CD4-positive, alpha-beta T cell treated with Interleukin-15 for 4 hours (primary cell): ENCODE results near the gene PLEKHA7.
A peak's percentile ranks its signal among the peaks of the same experiment; 100 is the strongest.
"Not testable (repeated sequence)": the region's sequence is repeated elsewhere in the genome, so short reads cannot be mapped to it uniquely, and the experiment has no call there.

Experiments
- DNase-seq: peaks from one replicate; pipeline ENCODE4 v3.0.0-alpha.2; 2020; ENCODE audit warnings: low spot score

The PLEKHA7 gene, protein sequence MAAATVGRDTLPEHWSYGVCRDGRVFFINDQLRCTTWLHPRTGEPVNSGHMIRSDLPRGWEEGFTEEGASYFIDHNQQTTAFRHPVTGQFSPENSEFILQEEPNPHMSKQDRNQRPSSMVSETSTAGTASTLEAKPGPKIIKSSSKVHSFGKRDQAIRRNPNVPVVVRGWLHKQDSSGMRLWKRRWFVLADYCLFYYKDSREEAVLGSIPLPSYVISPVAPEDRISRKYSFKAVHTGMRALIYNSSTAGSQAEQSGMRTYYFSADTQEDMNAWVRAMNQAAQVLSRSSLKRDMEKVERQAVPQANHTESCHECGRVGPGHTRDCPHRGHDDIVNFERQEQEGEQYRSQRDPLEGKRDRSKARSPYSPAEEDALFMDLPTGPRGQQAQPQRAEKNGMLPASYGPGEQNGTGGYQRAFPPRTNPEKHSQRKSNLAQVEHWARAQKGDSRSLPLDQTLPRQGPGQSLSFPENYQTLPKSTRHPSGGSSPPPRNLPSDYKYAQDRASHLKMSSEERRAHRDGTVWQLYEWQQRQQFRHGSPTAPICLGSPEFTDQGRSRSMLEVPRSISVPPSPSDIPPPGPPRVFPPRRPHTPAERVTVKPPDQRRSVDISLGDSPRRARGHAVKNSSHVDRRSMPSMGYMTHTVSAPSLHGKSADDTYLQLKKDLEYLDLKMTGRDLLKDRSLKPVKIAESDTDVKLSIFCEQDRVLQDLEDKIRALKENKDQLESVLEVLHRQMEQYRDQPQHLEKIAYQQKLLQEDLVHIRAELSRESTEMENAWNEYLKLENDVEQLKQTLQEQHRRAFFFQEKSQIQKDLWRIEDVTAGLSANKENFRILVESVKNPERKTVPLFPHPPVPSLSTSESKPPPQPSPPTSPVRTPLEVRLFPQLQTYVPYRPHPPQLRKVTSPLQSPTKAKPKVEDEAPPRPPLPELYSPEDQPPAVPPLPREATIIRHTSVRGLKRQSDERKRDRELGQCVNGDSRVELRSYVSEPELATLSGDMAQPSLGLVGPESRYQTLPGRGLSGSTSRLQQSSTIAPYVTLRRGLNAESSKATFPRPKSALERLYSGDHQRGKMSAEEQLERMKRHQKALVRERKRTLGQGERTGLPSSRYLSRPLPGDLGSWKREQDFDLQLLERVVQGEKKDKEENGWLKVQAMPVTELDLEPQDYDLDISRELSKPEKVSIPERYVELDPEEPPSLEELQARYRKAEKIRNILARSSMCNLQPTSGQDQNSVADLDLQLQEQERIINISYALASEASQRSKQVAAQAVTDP

DNA sequence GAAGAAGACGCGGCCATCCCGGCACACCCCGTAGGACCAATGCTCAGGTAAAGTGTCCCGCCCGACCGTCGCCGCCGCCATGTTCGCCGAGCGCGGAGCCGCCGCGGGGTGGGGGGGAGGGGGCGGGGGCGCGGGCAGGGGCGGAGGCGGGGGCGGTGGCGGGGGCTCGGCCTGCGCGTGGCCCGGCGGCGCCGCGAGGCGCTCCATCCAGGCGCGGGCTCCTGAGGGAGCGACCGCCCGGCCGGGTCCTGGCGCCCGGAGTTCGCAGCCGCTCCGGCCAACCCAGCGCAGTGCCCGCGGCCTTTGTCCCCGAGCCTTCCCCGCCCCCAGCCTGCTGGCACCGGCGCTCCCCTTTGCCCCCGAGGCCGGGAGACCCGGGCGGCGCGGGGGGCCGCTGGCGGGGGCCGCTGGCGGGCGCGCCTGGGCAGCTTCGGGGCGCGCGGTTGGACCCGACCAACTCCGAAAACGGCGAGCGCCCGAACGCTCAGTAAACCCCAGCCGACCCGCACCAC lies at the start of gene PLEKHA7:
Gene PLEKHA7 (minus strand): TSS at position 94 of the 512 bp plus-strand sequence. CDS start 13 bp downstream, at position 81.
- no peak for DNase-seq

DNA sequence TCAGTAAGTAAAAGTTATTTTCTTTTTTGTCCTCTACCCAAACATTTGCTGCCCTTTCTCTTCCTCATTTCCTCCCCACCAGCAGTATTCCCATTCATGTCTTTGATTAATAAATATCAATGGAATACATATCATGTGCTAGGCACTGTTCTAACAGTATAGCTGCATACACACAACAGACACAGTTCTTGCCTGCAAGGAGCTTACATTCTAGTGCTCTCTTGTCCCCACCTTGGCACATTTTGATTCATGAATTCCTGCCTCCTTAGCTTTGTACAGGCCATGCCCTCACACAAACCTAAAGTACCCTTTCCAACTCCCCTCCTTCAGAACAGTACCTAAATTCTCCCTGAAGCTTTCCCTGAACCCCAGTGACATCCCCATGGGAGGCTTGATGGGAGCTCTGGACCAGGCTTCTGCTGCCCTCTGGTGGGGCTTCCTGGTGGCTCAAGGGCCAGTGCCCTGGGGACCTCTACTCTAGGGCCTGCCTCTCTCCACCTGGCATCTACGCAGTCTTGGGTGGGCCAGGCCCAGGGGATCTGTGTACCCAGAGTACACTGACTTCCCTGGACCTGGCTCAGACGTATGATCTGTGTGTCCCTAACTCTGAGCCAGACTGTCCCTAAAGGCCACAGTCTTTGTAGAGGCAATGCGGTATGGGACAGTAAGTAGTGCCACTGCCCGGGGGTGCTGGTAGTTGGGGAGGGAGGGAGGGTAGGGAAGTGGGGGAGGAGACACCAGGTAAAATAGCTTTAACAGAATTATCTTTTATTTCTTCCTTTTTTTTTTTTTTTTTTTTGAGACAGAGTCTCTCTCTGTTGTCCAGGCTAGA lies 49.2 kb upstream of the PLEKHA7 start:
- peak; percentile 25 for DNase-seq

DNA sequence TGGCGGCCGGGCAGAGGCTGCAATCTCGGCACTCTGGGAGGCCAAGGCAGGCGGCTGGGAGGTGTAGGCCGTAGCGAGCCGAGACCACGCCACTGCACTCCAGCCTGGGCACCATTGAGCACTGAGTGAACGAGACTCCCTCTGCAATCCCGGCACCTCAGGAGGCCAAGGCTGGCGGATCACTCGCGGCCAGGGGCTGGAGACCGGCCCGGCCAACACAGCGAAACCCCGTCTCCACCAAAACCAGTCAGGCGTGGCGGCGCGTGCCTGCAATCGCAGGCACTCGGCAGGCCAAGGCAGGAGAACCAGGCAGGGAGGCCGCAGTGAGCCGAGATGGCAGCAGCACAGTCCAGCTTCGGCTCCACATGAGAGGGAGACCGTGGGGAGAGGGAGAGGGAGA lies 36.9 kb upstream of the PLEKHA7 start:
- DNase-seq, result not testable (repeated sequence)

DNA sequence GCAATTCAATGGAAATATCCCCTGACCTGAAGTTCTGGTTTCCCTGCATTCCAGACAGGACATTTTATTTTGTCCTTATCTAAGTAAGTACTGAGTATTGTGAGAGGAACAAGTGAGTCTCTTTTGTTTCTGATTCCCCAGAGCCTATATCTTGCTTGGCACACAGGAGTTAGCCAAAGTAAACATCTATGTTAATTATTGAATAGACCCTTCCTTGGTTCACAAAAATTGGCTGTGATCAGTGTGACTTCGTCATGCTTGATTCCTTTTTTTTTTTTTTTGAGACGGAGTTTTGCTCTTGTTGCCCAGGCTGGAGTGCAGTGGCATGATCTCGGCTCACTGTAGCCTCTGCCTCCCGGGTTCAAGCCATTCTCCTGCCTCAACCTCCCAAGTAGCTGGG lies 34.3 kb upstream of the PLEKHA7 start:
- DNase-seq, result not testable (repeated sequence)

DNA sequence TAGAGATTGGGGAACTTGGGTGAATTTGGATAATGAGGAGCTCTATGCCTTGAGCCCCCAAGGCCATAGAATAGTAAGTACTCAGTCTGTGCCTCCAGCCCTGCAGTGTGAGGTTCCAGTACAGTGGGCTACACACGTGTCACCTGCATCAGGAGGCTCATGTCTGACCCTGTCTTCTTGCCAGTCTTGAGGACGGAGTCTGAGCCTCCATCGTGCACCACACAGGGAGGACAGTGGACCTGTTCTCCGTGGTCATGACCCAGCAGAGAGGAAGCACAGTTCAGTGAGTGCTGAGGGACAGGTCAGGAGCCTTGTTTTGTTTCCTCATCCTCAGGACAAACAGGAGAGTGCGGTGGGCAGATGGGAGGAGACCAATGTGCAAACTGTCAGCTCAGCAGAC lies 32.5 kb upstream of the PLEKHA7 start:
- DNase-seq, result no peak

DNA sequence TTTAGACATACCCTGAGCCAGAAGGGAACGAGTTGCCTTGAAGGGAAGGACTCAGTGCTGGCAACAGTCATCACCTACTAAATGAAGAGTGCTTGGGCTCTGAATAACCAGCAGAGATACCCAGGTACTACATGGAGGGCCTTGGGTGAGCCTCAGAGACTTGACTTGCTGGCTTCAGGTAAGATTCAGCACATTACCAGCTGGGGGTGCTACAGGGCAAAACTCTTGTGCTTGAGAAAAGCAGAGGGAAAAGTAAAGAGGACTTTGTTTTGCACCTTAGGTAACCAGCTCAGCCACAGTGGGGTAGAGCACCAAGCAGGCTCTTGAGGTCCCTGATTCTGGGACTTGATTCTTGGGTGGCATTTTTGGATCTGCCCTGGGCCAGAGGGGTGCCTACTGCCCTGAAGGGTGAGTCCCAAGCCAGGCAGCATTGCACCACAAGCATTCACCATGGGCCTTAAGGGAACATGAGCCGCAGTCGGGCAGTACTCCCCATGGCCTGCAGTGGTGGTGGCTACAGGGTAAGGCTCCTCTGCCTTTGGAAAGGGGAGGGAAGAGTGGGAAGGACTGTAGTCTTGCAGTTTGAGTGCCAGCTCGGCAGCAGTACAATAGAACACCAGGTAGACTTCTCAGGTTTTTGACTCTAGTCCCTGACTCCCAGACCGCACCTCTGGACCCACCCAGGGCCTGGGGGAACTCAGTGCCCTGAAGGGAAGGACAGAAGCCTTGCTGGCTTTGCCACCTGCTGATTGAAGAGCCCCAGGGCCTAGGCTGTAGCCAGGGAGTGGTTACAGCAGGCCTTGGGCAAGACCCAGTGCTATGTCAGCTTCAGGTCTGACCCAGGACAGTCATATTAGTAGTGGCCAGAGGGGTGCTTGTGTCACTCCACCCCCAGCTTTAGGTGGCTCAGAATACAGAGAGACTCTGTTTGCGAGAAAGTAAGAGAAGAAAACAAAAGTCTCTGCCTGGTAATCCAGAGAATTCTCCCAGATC lies 22.7 kb upstream of the PLEKHA7 start:
- no peak for DNase-seq

DNA sequence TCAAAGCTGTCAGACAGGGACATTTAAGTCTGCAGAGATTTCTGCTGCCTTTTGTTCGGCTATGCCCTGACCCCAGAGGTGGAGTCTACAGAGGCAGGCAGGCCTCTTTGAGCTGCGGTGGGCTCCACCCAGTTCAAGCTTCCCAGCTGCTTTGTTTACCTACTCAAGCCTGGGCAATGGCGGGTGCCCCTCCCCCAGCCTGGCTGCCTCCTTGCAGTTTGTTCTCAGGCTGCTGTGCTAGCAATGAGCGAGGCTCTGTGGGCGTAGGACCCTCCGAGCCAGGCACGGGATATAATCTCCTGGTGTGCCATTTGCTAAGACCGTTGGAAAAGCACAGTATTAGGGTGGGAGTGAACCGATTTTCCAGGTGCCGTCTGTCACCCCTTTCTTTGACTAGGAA lies 19.8 kb upstream of the PLEKHA7 start:
- not testable (repeated sequence) for DNase-seq

DNA sequence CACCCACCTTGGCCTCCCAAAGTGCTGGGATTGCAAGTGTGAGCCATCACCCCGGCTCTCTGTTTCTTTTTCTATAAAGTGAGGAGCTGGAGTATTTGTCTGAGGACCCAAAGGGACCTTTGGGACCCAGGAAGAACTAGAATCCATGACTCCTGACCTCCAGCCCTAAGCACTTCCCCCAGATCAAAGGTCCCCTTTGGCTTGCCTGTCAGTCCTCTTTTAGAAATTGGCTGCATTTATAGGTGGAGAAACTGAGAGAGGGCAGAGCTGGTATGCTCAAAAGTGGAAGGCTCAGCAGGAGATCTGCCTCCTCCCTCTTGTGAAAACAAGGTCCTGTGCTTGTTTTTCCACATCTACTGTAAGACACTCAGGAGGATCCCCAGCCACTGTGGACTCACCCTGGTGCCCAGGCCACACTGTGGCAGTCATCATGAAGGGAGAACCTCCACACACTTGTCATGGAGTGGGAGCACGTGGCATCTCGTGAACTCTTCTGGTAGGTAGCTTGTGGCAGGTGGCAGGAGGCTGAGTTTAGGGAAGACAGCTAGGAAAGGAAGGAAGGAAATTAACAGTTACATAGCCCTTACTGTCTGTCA lies 12.4 kb upstream of the PLEKHA7 start:
- no peak for DNase-seq

DNA sequence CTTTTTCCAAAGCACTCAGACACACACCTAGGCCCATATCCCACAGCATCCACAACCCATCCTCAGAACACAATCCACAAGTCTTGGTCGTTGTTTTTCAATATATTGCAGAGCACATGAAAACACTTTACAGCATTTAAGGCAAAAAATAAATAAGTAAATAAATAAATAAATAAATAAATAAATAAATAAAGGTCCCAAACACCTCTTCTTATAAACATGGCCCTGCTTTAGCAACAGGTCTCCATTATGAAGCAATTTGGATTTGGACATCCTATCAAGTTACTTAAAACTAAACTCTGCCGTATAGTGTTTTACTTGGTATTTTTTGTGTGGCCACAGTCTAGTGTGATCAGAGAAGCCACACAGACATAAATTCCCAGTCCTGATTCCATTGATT lies 10.7 kb upstream of the PLEKHA7 start:
- no peak for DNase-seq

DNA sequence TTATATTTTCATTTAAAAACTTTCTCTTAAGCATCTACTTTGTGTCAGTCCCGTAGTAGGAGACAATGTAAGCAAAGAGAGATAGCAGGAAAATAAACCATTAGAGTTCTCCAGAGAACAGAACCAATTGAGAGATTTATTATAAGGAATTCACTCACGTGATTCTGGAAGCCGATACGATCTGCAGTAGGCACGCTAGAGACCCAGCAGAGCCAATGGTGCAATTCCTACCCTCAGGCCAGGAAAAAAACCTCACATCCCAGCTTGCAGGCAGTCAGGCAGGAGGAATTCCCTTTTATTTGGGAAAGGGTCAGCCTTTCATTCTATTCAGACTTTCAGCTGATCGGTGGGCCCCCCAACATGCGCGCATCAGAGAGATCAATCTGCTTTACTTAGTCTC lies 7.3 kb upstream of the PLEKHA7 start:
- DNase-seq, result no peak

DNA sequence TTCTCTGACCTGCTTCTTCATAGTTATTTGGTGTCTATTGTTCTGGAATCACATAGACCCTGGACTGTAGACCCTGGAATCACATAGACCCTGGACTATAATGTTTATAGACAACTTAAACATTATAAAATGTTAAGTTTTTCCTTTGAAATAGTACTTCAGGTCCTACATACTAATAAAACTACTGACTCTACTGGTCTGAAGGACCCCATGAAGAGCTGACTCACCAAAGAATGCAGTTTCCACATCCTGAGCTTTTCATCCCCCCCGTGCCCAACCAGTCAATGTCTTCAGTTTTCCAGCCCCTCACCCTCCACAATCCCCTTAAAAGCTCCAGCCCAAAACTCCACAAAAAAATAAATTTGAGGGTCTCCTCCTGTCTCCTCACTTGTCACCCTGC lies 6.6 kb upstream of the PLEKHA7 start:
- no peak for DNase-seq

DNA sequence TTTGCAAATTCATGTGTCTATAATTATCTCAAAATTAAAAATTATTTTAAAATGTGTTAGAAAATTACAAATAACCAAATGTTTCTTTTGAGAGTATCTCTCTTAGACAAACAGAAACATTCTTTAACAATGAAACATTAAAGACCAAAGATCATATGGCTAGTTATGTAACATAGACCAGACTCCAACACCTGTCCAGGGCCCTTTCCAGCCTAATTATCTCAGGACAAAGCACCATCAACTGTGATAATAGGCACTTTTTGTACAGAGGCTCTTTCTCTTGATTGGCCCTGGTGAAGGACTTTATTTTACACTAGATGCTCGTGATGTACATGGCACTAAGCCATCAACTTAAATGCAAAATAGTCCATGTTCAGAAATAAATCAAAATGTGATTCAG lies 5.0 kb upstream of the PLEKHA7 start:
- DNase-seq, result no peak

DNA sequence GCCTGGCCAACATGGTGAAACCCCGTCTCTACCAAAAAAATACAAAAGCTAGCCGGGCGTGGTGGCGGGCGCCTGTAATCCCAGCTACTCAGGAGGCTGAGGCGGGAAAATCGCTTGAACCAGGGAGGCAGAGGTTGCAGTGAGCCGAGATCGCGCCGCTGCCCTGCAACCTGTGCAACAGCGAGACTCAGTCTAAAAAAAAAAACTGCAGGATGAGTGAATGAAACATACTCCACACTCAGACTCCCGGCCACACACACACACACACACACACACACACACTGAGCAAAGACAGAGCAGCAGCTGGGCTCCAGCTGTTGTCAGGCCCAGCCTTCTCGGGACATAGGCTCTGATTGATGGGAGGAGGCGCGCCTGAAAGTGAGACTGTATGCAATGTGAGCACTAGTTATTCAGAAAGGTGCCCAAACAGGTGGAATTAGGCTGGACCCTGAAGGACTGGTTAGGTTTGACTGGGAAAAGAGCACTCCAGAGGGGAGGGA lies 1.5 kb upstream of the PLEKHA7 start:
- no peak for DNase-seq

DNA sequence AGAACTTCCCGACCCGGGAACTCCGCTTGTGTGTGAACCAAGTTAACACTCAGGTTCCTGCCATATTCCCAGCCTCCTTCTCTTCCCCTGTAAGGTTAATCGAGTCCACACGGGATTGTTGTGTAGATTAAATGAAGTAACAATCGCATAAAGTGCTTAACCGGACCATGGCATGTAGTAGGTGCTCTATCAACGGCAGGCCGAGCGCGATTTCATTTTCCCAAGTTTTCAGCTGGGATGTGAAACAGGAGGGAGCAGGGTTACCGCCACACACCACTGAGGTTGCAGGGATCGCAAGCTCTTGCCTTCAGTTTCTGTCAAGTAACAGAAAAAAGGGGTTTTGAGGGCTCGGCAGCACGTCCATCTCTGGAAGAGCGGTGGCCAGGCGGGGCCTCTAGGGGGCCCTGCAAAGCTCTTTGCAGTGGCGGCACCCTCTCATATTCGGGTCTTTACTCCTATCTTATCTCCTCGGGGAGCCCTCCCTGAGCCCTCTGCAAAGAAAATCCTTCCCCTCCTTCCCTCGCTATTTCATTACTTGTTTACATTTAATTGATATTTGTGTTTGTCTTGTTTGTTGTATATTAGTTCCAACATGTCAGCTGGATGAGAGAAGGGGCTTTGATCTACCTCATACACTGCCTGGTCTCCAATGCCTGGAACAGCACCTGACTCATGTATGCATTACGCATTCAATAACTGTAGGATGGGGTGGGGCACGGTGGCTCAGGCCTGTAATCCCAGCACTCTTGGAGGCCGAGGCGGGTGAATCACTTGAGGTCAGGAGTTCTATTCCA lies 816 bp upstream of the PLEKHA7 start:
- DNase-seq, result peak; percentile 10

DNA sequence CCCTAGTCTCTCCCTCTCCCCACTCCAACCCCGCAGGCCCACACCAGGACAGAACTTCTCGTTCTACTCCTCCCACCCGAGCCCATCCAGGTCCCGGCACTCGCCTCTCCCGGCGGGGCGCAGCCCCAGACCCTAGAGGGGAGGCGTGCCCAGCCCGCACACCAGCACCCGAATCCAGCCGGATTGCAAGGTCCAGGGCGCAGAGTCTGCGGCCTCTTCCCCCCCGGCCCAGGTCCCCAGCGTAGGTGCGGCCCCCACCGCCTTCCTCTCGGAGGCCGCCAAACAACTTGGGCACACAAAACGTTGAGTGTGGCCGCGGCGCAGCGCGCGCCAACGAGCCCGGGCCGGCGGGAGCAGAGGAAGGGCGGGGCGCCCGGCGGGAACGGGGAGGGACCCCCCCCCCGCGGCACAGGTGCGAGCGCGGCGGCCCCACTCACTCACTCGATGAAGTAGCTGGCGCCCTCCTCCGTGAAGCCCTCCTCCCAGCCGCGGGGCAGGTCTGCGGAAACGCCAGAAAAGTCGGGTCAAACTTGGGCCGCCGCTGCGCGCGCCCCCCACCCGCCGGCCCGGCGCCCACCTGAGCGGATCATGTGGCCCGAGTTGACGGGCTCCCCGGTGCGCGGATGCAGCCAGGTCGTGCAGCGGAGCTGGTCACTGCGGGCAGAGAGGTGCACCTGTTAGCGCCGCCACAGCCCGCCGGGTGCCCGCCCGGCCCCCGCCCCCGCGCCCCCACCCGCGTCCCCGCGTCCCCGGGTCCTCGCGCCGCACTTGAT lies 480 bp downstream of the PLEKHA7 start:
- peak; percentile 12 for DNase-seq

DNA sequence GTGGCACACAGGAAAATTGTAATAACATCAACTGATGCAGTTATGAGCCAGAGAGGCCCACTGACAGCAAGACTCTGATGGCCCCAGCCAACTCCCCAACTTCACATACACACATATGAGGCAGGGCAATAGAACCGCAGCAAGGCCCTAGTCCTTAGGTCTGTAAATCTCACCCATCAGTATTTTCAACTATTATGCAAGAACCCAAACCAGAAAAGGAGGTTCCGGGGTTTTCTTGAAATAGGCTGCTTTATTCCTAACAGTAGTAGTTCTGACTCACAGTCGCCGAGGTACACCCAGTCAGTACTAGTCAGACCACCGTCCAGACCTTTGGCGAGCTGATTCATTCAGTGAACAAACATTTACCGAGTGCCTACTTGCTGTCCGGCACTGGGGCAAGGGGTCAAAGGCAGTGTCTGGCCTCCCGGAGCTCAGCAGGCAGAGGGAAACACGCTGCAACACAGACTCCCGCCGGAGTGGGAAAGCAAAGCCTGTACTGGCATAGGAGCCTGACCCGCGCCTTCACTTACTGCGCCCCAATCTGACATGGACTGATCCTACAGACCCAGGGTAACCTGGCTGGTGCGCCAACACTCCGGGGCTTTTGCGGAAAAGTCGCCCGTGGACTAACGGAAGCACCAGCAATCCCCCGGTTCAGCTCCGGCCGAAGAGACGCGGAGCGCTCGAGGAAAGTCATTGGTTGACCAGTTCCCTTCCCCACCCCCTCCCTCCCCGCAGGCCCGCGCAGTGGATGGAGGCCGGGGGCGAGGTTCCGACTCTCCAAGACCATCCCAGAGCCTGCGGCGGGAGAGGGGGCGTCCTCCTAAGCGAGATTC lies 1.3 kb downstream of the PLEKHA7 start:
- no peak for DNase-seq

DNA sequence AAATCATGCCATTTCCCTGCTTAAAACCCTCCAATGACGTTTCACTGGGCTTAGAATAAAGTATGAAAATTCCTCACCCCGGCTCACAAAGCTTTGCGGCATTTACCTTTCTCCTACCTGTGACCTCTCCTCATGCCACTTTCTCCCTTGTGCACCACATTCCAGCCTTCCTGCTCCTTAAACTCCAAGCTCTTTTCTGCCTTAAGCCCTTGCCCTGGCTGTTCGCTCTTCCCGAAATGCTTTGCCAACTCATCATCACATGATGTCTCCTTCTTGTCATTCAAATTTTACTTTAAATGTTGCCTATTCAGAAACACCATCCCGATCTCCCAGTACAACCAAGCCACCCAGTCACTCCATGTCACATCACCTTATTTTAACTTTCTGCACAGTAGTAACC lies 2.0 kb downstream of the PLEKHA7 start:
- no peak for DNase-seq
